Heart left ventricle (tissue), 13 donors: ENCODE data around the gene CIB4.

Experiments
- POLR2A ChIP-seq, 2 donors: fragments of 450-650 bp; IDR thresholded peaks; one replicate each; pipeline ENCODE4 v1.6.1; 2017; ENCODE audit warnings: antibody characterized with exemption in 2 of 2, mild to moderate bottlenecking in 2 of 2, moderate library complexity in 2 of 2
- TF ChIP-seq, protein P1 (sequence below), 12 donors: fragments of 200-600 bp; sonication (generic) in 4 of 12; IDR thresholded peaks; one replicate each; pipeline versions ENCODE4 v1.5.0 to v1.8.0; 2018 to 2022; ENCODE audit warnings: antibody characterized with exemption in 12 of 12, mild to moderate bottlenecking in 5 of 12
- donor health status: ischemic (EF 13 %, LVEDD 7.1; RV severe dilation, severe dysfunction).
- donor health status: DM: no; HTN: yes; CAD: no.
- donor health status: DM: no; HTN: no; CAD: no.
- donor health status: ischemic (EF 25% LVEDD 6.9; RV normal size, moderate dysfunction).
- donor health status: ischemic (EF 25% LVEDD 5.7; RV mildly dilated, moderate dysfunction).
- donor health status: ischemic (EF 35%, LVEDD 5.7; RV mildly dilated, moderate dysfunction).
- donor health status: nonischemic (EF 11% LVEDD 7.7; RV severe dilation, severe dysfunction).
- donor health status: DM: yes; HTN: yes; CAD: no.
- donor health status: PGD.
- donor health status: ischemic (EF 29% LVEDD 5.4; RV normal size, mild dysfunction).
- donor health status: nonischemic (EF 23%, LVEDD 6.1; RV moderate dilation, normal function).

DNA sequence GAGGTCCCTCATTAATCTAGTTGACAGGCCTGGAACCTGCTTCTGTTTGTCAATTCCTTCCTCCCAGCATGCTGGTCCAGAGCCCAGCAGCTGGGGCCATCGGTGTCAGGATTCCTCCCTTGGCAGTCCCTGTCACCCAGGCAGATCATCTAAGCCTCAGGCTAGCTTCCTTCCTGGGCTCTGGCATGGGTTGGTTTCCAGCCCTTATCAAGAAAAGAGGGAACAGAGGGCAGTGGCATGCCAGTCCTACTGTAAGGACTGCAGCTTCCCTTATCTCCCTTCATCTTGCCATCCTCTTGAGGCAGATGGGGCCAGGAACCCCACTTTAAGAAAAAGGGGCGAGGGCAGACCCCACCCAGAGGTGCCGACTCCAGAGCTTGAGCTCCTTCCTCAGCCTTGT, 40.5 kb upstream of the CIB4 start:
- TF ChIP-seq, protein P1, sequence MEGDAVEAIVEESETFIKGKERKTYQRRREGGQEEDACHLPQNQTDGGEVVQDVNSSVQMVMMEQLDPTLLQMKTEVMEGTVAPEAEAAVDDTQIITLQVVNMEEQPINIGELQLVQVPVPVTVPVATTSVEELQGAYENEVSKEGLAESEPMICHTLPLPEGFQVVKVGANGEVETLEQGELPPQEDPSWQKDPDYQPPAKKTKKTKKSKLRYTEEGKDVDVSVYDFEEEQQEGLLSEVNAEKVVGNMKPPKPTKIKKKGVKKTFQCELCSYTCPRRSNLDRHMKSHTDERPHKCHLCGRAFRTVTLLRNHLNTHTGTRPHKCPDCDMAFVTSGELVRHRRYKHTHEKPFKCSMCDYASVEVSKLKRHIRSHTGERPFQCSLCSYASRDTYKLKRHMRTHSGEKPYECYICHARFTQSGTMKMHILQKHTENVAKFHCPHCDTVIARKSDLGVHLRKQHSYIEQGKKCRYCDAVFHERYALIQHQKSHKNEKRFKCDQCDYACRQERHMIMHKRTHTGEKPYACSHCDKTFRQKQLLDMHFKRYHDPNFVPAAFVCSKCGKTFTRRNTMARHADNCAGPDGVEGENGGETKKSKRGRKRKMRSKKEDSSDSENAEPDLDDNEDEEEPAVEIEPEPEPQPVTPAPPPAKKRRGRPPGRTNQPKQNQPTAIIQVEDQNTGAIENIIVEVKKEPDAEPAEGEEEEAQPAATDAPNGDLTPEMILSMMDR (IDR thresholded peaks at IDR 0.05) = no peak
- no peak for TF ChIP-seq POLR2A (IDR thresholded peaks at IDR 0.05)
